Measurements from ENCODE around the gene CHMP6. TPM values are rescaled to one million over a fixed set of nuclear protein-coding genes. Genes with fewer than 3 reads are reported as not detected.

CHMP6 gene
- 26.3 TPM for total RNA-seq

GRCh38 chr17:80991645-80992076 is at the start of gene CHMP6:
Gene CHMP6 (plus strand): TSS chr17:80991841. CDS start chr17:80991919, 78 bp downstream.

GRCh38 chr17:81034779-81035520 is 43.3 kb downstream of the CHMP6 start, which contains the start of gene BAIAP2:
Gene BAIAP2 (plus strand): TSS chr17:81035151. CDS start chr17:81035255, 104 bp downstream.

Other genes with a start within 250 kb of the CHMP6 start
- gene BAIAP2, start 43.3 kb downstream of the CHMP6 start, total RNA-seq: 83.8 TPM
- not detected for gene PVALEF, start 173.7 kb downstream of the CHMP6 start, total RNA-seq
- gene AATK, start 174.4 kb downstream of the CHMP6 start, total RNA-seq: 19.9 TPM
- 18.4 TPM for gene CEP131, start 231.1 kb downstream of the CHMP6 start, total RNA-seq
- 22.7 TPM for gene TEPSIN, start 247.2 kb downstream of the CHMP6 start, total RNA-seq
- gene NDUFAF8, start 247.5 kb downstream of the CHMP6 start, total RNA-seq: 13.4 TPM

All from camera-type eye (tissue), 1 donor.